ENCODE results near the gene STAT6. TPM values are rescaled to one million over a fixed set of nuclear protein-coding genes. Genes with fewer than 3 reads are reported as not detected.

Gene STAT6
- total RNA-seq, 2 experiments from 2014 or later, result 251 to 263 TPM

DNA sequence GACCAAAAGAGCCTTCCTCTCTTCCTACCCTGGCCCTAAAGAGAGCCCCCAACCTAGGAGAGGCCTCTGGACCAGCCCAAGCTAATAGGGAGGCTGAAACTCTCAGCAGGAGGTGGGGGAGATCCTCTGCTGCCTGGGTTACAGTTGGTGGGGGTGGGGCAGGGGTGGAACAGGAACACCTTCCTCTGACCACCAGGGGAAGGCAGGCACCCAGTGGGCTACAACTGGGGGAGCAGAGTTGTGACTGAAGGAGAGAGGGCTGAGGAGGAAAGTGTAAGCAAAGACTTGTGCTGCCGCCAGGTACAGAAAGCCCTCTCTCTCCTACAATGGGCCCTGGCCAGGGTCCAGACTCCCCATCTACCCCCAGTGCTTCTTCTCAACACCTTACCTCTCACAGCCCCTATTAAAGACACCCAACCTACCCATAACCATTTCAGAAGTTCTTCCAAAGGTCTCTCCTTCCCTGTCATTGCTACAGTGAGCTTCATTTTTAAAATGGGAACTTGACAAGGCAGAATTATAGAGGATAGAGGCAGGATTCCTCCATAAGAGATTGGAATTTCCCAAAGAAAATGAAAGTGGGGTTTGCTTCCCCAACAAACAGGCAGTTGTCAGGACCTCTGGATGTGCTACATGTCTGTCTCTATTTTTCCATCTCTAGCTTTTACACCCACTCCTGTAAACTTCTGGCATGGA is 62.6 kb downstream of the STAT6 start:
- Mint-ChIP-seq H3K4me3 (no peak overlapping the region), H3K27ac (peak overlapping the region; percentile 64), H3K36me3 (peaks cover 8% of the 10 kb centered on the region), H3K4me1 (peaks cover 44% of the 10 kb centered on the region), H3K9me3 (no peaks in the 10 kb centered on the region), H3K27me3 (peaks cover under 1% of the 10 kb centered on the region)
- DNase-seq, result no peak
- ATAC-seq (ENCODE audit: low read depth), result no peak
- POLR2A ChIA-PET, result interaction anchor here (1.2 to 2.8 kb wide), 7 partner anchors 12 to 63 kb away, joined by 3 to 16 read pairs (median 6); partner anchors contain the start of genes NEMP1 and STAT6

GRCh38 chr12:57047981-57048380 is 63.2 kb downstream of the STAT6 start:
- ATAC-seq (ENCODE audit: low read depth) (peak; percentile 2), DNase-seq (no peak)
- Mint-ChIP-seq H3K9me3 (no peaks in the 10 kb centered on the region), H3K4me1 (peaks cover 43% of the 10 kb centered on the region), H3K27me3 (peaks cover 2% of the 10 kb centered on the region), H3K36me3 (peaks cover 4% of the 10 kb centered on the region), H3K4me3 (peak overlapping the region; percentile 73), H3K27ac (peak overlapping the region; percentile 88)
- POLR2A ChIA-PET, result interaction anchor here (0.8 to 2.8 kb wide), 10 partner anchors 10 to 63 kb away, joined by 3 to 16 read pairs (median 5); partner anchors contain the start of genes NEMP1 and STAT6

DNA sequence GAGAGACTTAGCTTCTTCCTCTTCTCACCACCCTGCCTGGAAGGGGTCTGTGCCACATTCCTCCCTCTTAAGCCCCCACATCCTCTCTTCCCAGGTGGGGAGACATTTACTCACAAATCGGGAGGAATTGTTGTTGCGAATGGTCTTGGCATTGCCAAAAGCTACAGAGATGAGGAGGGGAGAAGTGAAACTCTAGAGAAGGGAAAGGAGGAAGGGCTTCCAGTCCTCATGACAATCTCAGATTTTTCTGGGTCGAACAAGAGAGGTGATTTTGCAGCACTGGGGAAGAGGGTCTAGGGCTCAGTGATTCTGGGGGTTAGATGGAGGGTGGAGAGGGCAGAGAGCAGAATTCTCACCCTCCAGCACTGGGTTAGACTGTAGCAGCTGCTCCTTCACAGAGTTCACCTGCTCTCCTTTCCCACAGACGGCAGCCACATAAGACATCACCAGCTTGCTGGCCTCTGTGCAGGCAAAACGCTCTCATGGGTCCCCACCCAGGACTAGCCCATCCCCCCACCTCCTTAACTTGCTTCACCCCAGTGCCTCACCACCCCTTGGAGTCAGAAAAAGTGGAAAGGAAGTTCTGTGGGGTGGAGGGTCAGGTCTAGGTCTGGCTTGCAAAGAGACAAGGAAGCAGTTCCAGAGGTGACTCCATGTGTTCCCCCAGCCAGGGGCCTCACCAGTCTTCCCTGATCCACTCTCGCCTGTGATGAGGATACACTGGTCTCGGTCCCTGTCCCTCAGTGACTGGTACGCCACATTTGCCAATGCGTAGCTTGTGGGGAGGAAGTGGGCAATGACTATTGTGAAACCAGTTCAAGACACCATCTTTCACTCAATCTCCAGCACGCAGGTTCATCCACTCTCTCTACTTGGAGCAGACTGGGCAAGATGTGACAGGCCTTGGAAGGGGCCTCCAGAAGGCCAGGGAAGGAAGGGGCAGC is 63.9 kb downstream of the STAT6 start:
- peak; percentile 76 for DNase-seq

GRCh38 chr12:57046086-57046791 is 64.9 kb downstream of the STAT6 start:
- DNase-seq, result no peak
- no peak for ATAC-seq (ENCODE audit: low read depth)
- POLR2A ChIA-PET, result interaction anchor here (1.0 to 2.8 kb wide), 4 partner anchors 9 to 34 kb away, joined by 3 to 11 read pairs (median 6); partner anchors contain the start of gene NEMP1
- H3K36me3 Mint-ChIP-seq, result no peaks in the 10 kb centered on the region
- H3K27ac Mint-ChIP-seq, result peak overlapping the region; percentile 88
- H3K27me3 Mint-ChIP-seq, result peaks cover 3% of the 10 kb centered on the region
- no peaks in the 10 kb centered on the region for H3K9me3 Mint-ChIP-seq
- peaks cover 41% of the 10 kb centered on the region for H3K4me1 Mint-ChIP-seq
- peak overlapping the region; percentile 73 for H3K4me3 Mint-ChIP-seq

More for the DNA sequence above, 63.9 kb downstream of the STAT6 start:
- POLR2A ChIA-PET, result interaction anchor here (0.8 to 2.8 kb wide), 11 partner anchors 9 to 64 kb away, joined by 3 to 16 read pairs (median 5); partner anchors contain the start of genes NEMP1 and STAT6
- Mint-ChIP-seq H3K4me1 (peaks cover 43% of the 10 kb centered on the region), H3K36me3 (no peaks in the 10 kb centered on the region), H3K27me3 (peaks cover 2% of the 10 kb centered on the region), H3K4me3 (peak overlapping the region; percentile 73), H3K27ac (peak overlapping the region; percentile 88), H3K9me3 (no peaks in the 10 kb centered on the region)
- peak; percentile 81 for ATAC-seq (ENCODE audit: low read depth)

Other genes starting within 250 kb of the STAT6 start
- gene SDR9C7, start 177.0 kb downstream of the STAT6 start, total RNA-seq, result not detected
- gene RDH16, start 153.8 kb downstream of the STAT6 start, total RNA-seq, result under 1 TPM; 0.62 to 0.69 TPM
- gene ZBTB39, start 104.8 kb downstream of the STAT6 start, total RNA-seq, result 10 to 100 TPM; 11.3 TPM
- under 1 TPM; 0.34 to 0.53 TPM for gene TAC3, start 94.8 kb downstream of the STAT6 start, total RNA-seq
- 1 to 10 TPM; 1.2 to 2.1 TPM for gene MYO1A, start 61.2 kb downstream of the STAT6 start, total RNA-seq
- gene NEMP1, start 32.6 kb downstream of the STAT6 start, total RNA-seq, result 10 to 100 TPM; 52.9 to 59.6 TPM
- gene NAB2, start 22.2 kb downstream of the STAT6 start, total RNA-seq, result 10 to 100 TPM; 13.1 to 16.1 TPM
- gene LRP1, start 17.1 kb upstream of the STAT6 start, total RNA-seq, result 1 to 10 TPM; 4.9 to 6.1 TPM
- gene LRP1-AS, start 36.3 kb upstream of the STAT6 start, total RNA-seq, result not detected
- 1 to 10 TPM; 1.7 to 2.4 TPM for gene NXPH4, start 105.4 kb upstream of the STAT6 start, total RNA-seq
- gene SHMT2, start 118.3 kb upstream of the STAT6 start, total RNA-seq, result 100 to 1,000 TPM; 142 to 159 TPM
- 10 to 100 TPM; 10.7 to 11.4 TPM for gene STAC3, start 139.8 kb upstream of the STAT6 start, total RNA-seq

Measured in activated naive CD8-positive, alpha-beta T cell treated with anti-CD3 and anti-CD28 coated beads, Interleukin-2, amount 10 ng/mL, durations not matched to agents 7 days and 5 days (primary cell).